AG09309 (cell line): ENCODE measurements around the gene ARTN.

Source experiments
- DNase-seq: peaks from one replicate; pipeline ENCODE4 v3.0.0-alpha.2; 2010; ENCODE audit warnings: low read depth
- H3K4me3 ChIP-seq: 2 replicates; pipeline ENCODE4 v1.5.1; 2011; ENCODE audit warnings: mild to moderate bottlenecking, low read depth, low read length, moderate library complexity; ENCODE audit not compliant: control insufficient read depth
- CTCF ChIP-seq: IDR thresholded peaks from 2 replicates; pipeline ENCODE4 v1.5.1; 2011; ENCODE audit warnings: mild to moderate bottlenecking, low read depth, low read length, inconsistent platforms; ENCODE audit not compliant: insufficient read depth, control insufficient read depth; ENCODE audit errors: missing control alignments

ARTN gene

GRCh38 chr1:43934101-43934985 lies 742 bp downstream of the ARTN start:
- DNase-seq: no peak
- no peak overlapping the region for H3K4me3 ChIP-seq
- TF ChIP-seq CTCF: peak; percentile 97

GRCh38 chr1:43934986-43935324 lies 1.4 kb downstream of the ARTN start:
- DNase-seq: no peak
- H3K4me3 ChIP-seq: no peak overlapping the region
- no peak for TF ChIP-seq CTCF

GRCh38 chr1:43935711-43936427 lies 2.3 kb downstream of the ARTN start:
- no peak for TF ChIP-seq CTCF
- peak overlapping the region; percentile 14 for H3K4me3 ChIP-seq
- no peak for DNase-seq

GRCh38 chr1:43936431-43937151 lies 3.0 kb downstream of the ARTN start:
- TF ChIP-seq CTCF: peak; percentile 10
- no peak for DNase-seq
- H3K4me3 ChIP-seq: no peak overlapping the region

- no peak for DNase-seq
- H3K4me3 ChIP-seq: no peak overlapping the region
- TF ChIP-seq CTCF: no peak
These were observed 3.7 kb downstream of the ARTN start for GRCh38 chr1:43937179-43937865.

GRCh38 chr1:43938383-43938782 lies 4.8 kb downstream of the ARTN start:
- DNase-seq: no peak
- no peak for TF ChIP-seq CTCF

More at GRCh38 chr1:43938383-43938782, 4.8 kb downstream of the ARTN start:
- H3K4me3 ChIP-seq: no peak overlapping the region
